Gastrocnemius medialis (tissue), 4 donors: Measurements from ENCODE around the gene CTIF. TPM values are rescaled to one million over a fixed set of nuclear protein-coding genes. Genes with fewer than 3 reads are reported as not detected.

Source experiments
- ATAC-seq, 2 donors: fragments of 150-250 bp; one replicate each; pipeline ENCODE4 v1.9.1; 2016
- DNase-seq, 2 donors: peaks; one replicate each; pipeline ENCODE4 v3.0.0-alpha.2; 2019
- H3K27ac ChIP-seq, 4 donors: fragments of 200-600 bp; sonication (generic); 1 replicate in 1 of 4; 2 replicates in 3 of 4; pipeline ENCODE4 v1.5.1; 2016 to 2018; ENCODE audit warnings: mild to moderate bottlenecking in 2 of 4, moderate library complexity in 1 of 4
- H3K27me3 ChIP-seq, 3 donors: fragments of 200-600 bp; sonication (generic) in 2 of 3; 1 replicate in 1 of 3; 2 replicates in 2 of 3; pipeline versions ENCODE4 v1.5.1 to v1.6.0; 2016 to 2019; ENCODE audit warnings: mild to moderate bottlenecking in 1 of 3, moderate library complexity in 1 of 3
- H3K36me3 ChIP-seq, 2 donors: fragments of 200-600 bp; sonication (generic) in 1 of 2; one replicate each; pipeline ENCODE4 v1.5.1; 2017 to 2018
- H3K4me1 ChIP-seq, 2 donors: fragments of 200-600 bp; sonication (generic) in 1 of 2; one replicate each; pipeline ENCODE4 v1.5.1; 2016 to 2017; ENCODE audit warnings: mild to moderate bottlenecking in 2 of 2
- H3K4me3 ChIP-seq, 4 donors: fragments of 200-600 bp; sonication (generic) in 3 of 4; 1 replicate in 1 of 4; 2 replicates in 3 of 4; pipeline ENCODE4 v1.5.1; 2016 to 2019; ENCODE audit warnings: mild to moderate bottlenecking in 2 of 4
- H3K9me3 ChIP-seq, 3 donors: fragments of 200-600 bp; sonication (generic) in 2 of 3; 1 replicate in 1 of 3; 2 replicates in 2 of 3; pipeline ENCODE4 v1.5.1; 2016 to 2019
- POLR2A ChIP-seq, 2 donors: fragments of 450-650 bp; IDR thresholded peaks; one replicate each; pipeline ENCODE4 v1.6.1; 2017; ENCODE audit warnings: antibody characterized with exemption in 2 of 2, mild to moderate bottlenecking in 2 of 2, moderate library complexity in 2 of 2
- in situ Hi-C, 4 donors: fragments of 200-750 bp; cut with MboI; loops; one replicate each; pipeline versions ENCODE4 v1.15.0 to v1.8.0; 2017; ENCODE audit warnings: low sequenced_read_pairs in 4 of 4
- intact Hi-C: fragments of 100-400 bp; cut with DNase I; formaldehyde crosslinking; loops from one replicate; pipeline ENCODE4 v1.15.1; 2023; ENCODE audit warnings: low total_unique reads
- total RNA-seq, 4 donors: library from RNA; depleted of rRNA; stranded (reverse); fragments of >200 nt; gene quantifications; one replicate each; pipeline versions ENCODE4 v1.1.0 to v1.2.3, GENCODE V29; 2016
- TF ChIP-seq, protein P1 (sequence below), 5 experiments: fragments of 450-650 bp in 3 of 5; fragments of 200-600 bp in 2 of 5; sonication (generic) in 2 of 5; IDR thresholded peaks in 4 of 5; conservative IDR thresholded peaks in 1 of 5; 1 replicate in 4 of 5; 2 replicates in 1 of 5; pipeline ENCODE4 v1.5.1; 2016 to 2019; ENCODE audit warnings: antibody characterized with exemption in 5 of 5, mild to moderate bottlenecking in 3 of 5, moderate library complexity in 3 of 5

CTIF gene
- total RNA-seq, 4 donors from 2014 or later, result 20.2 to 35.4 (median 23.1) TPM

DNA sequence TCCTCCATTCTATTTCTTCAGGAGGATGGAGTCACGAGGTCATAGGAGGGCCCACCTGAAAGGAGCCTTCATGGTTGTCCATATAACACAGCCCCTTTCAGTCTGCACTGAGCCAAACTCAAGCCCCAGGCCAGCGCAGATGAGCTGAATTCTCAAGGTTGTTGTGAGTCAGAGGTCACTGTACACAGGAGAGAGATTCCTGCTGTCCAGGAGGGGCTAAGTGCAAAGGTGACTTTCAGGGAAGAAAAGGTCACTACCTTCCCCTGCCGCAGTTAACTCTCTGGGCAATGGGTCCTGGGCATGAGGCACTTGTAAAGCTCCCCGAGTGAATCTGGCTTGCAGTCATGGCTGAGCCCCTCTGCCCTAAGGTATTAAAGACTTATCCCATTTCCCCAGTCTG lies 150.7 kb downstream of the CTIF start:
- ATAC-seq (no peak), DNase-seq (no peak)
- Histone ChIP-seq H3K27ac (no peak overlapping the region), H3K27me3 (no peaks in the 10 kb centered on the region), H3K4me3 (no peak overlapping the region), H3K4me1 (peaks cover 27 to 38% of the 10 kb centered on the region in 2 donors), H3K36me3 (no peaks in the 10 kb centered on the region), H3K9me3 (no peaks in the 10 kb centered on the region)
- intact Hi-C loops, result no loop called here
- no peak for TF ChIP-seq POLR2A (IDR thresholded peaks at IDR 0.05)
- TF ChIP-seq, protein P1, sequence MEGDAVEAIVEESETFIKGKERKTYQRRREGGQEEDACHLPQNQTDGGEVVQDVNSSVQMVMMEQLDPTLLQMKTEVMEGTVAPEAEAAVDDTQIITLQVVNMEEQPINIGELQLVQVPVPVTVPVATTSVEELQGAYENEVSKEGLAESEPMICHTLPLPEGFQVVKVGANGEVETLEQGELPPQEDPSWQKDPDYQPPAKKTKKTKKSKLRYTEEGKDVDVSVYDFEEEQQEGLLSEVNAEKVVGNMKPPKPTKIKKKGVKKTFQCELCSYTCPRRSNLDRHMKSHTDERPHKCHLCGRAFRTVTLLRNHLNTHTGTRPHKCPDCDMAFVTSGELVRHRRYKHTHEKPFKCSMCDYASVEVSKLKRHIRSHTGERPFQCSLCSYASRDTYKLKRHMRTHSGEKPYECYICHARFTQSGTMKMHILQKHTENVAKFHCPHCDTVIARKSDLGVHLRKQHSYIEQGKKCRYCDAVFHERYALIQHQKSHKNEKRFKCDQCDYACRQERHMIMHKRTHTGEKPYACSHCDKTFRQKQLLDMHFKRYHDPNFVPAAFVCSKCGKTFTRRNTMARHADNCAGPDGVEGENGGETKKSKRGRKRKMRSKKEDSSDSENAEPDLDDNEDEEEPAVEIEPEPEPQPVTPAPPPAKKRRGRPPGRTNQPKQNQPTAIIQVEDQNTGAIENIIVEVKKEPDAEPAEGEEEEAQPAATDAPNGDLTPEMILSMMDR (IDR thresholded peaks at IDR 0.05 in 4 of 5, conservative IDR thresholded peaks at IDR 0.05 in 1 of 5), result no peak
- in situ Hi-C loops, result loop anchor here in 3 of 4 donors (25.0 kb wide), 4 partner anchors 248 to 748 kb away; partner anchors contain the start of gene SMAD7 (in 1 of the 3)

DNA sequence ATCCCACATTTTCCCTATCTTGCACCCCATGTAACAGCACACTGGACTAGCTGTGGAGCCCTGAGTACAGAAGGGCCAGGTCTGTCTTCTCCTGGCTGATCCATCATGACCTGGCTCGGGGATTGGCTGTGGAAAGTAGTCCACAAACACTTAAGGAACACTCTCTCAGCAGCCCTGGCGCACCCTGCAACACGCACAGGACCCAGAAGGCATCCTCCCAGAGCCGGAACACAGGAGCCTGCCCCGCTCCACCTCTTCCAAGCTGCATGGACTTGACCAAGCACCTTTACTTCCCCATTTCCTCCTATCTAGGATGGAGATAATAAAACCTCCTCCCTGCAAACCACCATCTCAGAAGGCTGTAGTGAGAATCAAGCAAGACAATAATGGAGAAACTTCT lies 151.7 kb downstream of the CTIF start:
- H3K4me3 ChIP-seq, result no peak overlapping the region
- peaks cover 35 to 47% of the 10 kb centered on the region in 2 donors for H3K4me1 ChIP-seq
- in situ Hi-C loops, result loop anchor here in 3 of 4 donors (25.0 kb wide), 4 partner anchors 247 to 747 kb away; partner anchors contain the start of gene SMAD7 (in 1 of the 3)
- no peaks in the 10 kb centered on the region for H3K36me3 ChIP-seq
- TF ChIP-seq, protein P1 (IDR thresholded peaks at IDR 0.05 in 4 of 5, conservative IDR thresholded peaks at IDR 0.05 in 1 of 5), result no peak
- TF ChIP-seq POLR2A (IDR thresholded peaks at IDR 0.05), result no peak
- intact Hi-C loops, result loop anchor here (10.0 kb wide), 1 partner anchor 74 kb away; no protein-coding TSS in a partner anchor
- H3K27me3 ChIP-seq, result no peaks in the 10 kb centered on the region
- ATAC-seq, result no peak
- no peaks in the 10 kb centered on the region for H3K9me3 ChIP-seq
- H3K27ac ChIP-seq, result no peak overlapping the region
- no peak for DNase-seq

DNA sequence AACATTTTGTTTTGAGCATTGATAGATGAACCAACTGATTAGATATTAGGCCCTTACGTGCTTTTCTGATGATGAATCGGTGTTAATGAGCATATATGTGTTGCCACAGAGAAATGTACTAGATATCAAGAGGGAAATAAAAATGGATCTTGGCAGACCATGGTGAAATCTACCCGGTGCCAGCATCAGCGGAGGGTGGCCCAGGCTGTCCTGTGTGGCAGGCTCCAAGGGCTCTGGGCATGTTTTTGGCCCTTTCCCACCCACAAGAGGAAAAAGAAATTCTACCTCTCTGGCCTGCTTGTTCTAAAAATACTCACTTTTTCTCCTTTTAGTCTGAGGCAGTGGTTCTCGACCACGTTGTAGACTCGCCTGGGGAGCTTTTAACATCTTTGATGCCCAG lies 154.2 kb downstream of the CTIF start:
- H3K36me3 ChIP-seq, result no peaks in the 10 kb centered on the region
- peak overlapping the region; percentile 72 to 79 (median 74) for H3K27ac ChIP-seq
- ATAC-seq (peak in 1 of 2 donors; percentile 15), DNase-seq (no peak)
- intact Hi-C loops (loop anchor here (10.0 kb wide), 1 partner anchor 72 kb away; no protein-coding TSS in a partner anchor), in situ Hi-C loops (loop anchor here in 3 of 4 donors (25.0 kb wide), 4 partner anchors 244 to 744 kb away; partner anchors contain the start of gene SMAD7 (in 1 of the 3))
- no peaks in the 10 kb centered on the region for H3K9me3 ChIP-seq
- TF ChIP-seq, protein P1 (IDR thresholded peaks at IDR 0.05 in 4 of 5, conservative IDR thresholded peaks at IDR 0.05 in 1 of 5), result no peak
- TF ChIP-seq POLR2A (IDR thresholded peaks at IDR 0.05), result no peak
- no peak overlapping the region for H3K4me3 ChIP-seq
- no peaks in the 10 kb centered on the region for H3K27me3 ChIP-seq
- peaks cover 31 to 35% of the 10 kb centered on the region in 2 donors for H3K4me1 ChIP-seq

DNA sequence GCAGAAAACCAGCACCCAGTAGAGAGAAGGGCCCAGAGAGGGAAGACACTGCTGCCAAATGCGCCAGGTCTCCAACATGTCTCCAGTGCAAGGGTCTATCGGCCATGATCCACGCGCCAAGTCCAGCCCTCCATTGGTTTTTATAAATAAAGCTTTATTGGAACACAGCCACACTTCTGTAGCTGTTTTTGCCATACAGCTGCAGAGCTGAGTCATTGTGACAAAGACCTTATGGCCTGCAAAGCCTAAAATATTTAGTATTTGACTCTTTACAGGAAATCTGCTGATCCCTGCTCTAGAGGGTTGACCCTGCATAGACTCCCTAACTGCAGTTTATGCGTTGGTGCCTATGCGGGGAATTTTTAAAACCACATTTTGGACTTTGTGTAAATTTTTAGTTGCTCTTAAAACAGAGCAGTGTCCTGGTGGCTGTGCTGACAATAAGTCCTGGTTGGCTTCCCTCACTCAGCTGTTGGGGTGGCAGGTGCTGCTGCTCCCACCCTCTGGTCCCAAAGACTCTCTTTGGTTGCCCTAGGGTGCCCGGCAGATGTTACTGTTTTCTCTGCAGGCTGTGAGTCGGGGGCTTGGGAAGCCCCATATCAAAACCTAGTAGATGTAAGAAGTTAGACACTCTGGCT lies 154.9 kb downstream of the CTIF start:
- intact Hi-C loops, result loop anchor here (10.0 kb wide), 1 partner anchor 71 kb away; no protein-coding TSS in a partner anchor
- peaks cover 29 to 35% of the 10 kb centered on the region in 2 donors for H3K4me1 ChIP-seq

More for the DNA sequence above, 154.9 kb downstream of the CTIF start:
- DNase-seq (no peak), ATAC-seq (peak; percentile 22 to 38)
- Histone ChIP-seq H3K27ac (peak overlapping the region; percentile 72 to 79 (median 74)), H3K27me3 (no peaks in the 10 kb centered on the region), H3K36me3 (no peaks in the 10 kb centered on the region), H3K4me3 (no peak overlapping the region), H3K9me3 (no peaks in the 10 kb centered on the region)
- in situ Hi-C loops, result loop anchor here in 3 of 4 donors (25.0 kb wide), 4 partner anchors 244 to 744 kb away; partner anchors contain the start of gene SMAD7 (in 1 of the 3)
- TF ChIP-seq, protein P1 (IDR thresholded peaks at IDR 0.05 in 4 of 5, conservative IDR thresholded peaks at IDR 0.05 in 1 of 5), result no peak
- no peak for TF ChIP-seq POLR2A (IDR thresholded peaks at IDR 0.05)
